Dedifferentiated amniotic fluid mesenchymal stem cell (primary cell): ENCODE data around the gene AGTR1.
"Not testable (repeated sequence)": the region's sequence is repeated elsewhere in the genome, so short reads cannot be mapped to it uniquely, and the experiment has no call there.

Experiments used
- DNase-seq: peaks from one replicate; pipeline ENCODE4 v3.0.0-alpha.2; 2016; ENCODE audit errors: extremely low spot score

Gene AGTR1

GRCh38 chr3:148758303-148758884, 60.7 kb downstream of the AGTR1 start:
- no peak for DNase-seq

- DNase-seq: no peak
Observed at GRCh38 chr3:148759430-148759829, 61.7 kb downstream of the AGTR1 start.

GRCh38 chr3:148763156-148763680, 65.5 kb downstream of the AGTR1 start:
- no peak for DNase-seq

- no peak for DNase-seq
Observed at GRCh38 chr3:148763986-148764935, 66.6 kb downstream of the AGTR1 start.

GRCh38 chr3:148772361-148772760, 74.7 kb downstream of the AGTR1 start:
- no peak for DNase-seq

GRCh38 chr3:148772835-148773234, 75.1 kb downstream of the AGTR1 start:
- DNase-seq: no peak

GRCh38 chr3:148773805-148774204, 76.1 kb downstream of the AGTR1 start:
- no peak for DNase-seq

- DNase-seq: no peak
Observed at GRCh38 chr3:148778926-148779325, 81.2 kb downstream of the AGTR1 start.

- not testable (repeated sequence) for DNase-seq
Observed at GRCh38 chr3:148785026-148785425, 87.3 kb downstream of the AGTR1 start.

GRCh38 chr3:148786159-148786558, 88.5 kb downstream of the AGTR1 start:
- not testable (repeated sequence) for DNase-seq

GRCh38 chr3:148789146-148789545, 91.4 kb downstream of the AGTR1 start:
- peak; percentile 66 for DNase-seq

GRCh38 chr3:148789906-148790305, 92.2 kb downstream of the AGTR1 start:
- no peak for DNase-seq

GRCh38 chr3:148790370-148790769, 92.7 kb downstream of the AGTR1 start:
- no peak for DNase-seq

GRCh38 chr3:148790851-148791735, 93.4 kb downstream of the AGTR1 start:
- no peak for DNase-seq

GRCh38 chr3:148791920-148792319, 94.2 kb downstream of the AGTR1 start:
- no peak for DNase-seq

GRCh38 chr3:148792516-148792915, 94.8 kb downstream of the AGTR1 start:
- DNase-seq: no peak
